HG02981 (cell line): Measurements from ENCODE around the gene ZNF532.
"Not testable (repeated sequence)": the region's sequence is repeated elsewhere in the genome, so short reads cannot be mapped to it uniquely, and the experiment has no call there.

ENCODE experiments used
- ATAC-seq: cut with Tn5 transposase; IDR thresholded peaks from one replicate; pipeline ENCODE4 v1.9.1; 2021; ENCODE audit warnings: mild to moderate bottlenecking, moderate library complexity; ENCODE audit not compliant: unreplicated experiment

ZNF532 gene

DNA sequence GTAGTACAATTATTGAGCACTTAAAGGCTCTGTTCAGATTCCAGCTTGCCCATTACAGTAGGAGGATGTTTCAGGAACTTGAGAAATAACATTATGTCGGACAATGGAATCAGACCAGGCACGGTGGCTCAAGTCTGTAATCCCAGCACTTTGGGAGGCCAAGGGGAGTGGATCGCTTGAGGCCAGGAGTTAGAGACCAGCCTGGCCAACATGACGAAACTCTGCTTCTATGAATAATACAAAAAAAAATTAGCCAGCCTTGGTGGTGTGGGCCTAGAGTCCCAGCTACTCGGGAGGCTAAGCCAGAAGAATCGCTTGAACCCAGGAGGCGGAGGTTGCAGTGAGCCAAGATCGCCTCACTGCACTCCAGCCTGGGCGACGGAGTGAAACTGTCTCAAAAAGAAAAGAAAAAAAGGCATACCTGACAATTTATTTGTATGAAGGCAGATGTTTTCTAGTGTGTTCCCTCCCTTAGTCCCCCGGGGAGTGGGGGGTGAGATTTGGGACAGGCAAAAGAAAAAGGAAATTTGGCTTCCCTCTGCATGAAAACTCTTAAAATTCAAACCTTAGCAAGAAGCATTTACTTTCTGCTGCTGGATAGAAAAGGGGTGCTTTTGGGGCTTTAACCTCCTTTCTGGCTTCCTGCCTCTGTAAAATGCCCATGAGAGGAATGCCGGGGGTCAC is 13.7 kb upstream of the ZNF532 start:
- no peak for ATAC-seq

GRCh38 chr18:58851856-58852255 is 12.8 kb upstream of the ZNF532 start:
- ATAC-seq: no peak

GRCh38 chr18:58852629-58853028 is 12.0 kb upstream of the ZNF532 start:
- ATAC-seq: no peak

GRCh38 chr18:58853561-58853960 is 11.1 kb upstream of the ZNF532 start:
- no peak for ATAC-seq

- not testable (repeated sequence) for ATAC-seq
Measured at GRCh38 chr18:58855521-58855920, 9.2 kb upstream of the ZNF532 start.

DNA sequence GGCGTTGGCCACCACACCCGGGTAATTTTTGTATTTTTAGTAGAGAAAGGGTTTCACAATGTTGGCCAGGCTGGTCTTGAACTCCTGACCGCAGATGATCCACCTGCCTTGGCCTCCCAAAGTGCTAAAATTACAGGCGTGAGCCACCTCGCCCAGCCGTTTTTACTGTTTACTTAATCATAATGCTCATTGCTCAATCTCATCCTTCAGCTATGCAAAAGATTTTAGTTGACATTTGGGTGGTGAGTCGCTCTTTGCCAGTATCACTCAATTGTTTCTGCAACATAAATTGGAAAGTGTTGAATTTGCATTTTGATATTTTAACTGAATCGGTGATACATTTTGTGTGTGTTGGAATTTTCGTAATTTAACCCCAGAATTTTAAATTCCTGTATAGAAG is 7.8 kb upstream of the ZNF532 start:
- ATAC-seq: no peak

DNA sequence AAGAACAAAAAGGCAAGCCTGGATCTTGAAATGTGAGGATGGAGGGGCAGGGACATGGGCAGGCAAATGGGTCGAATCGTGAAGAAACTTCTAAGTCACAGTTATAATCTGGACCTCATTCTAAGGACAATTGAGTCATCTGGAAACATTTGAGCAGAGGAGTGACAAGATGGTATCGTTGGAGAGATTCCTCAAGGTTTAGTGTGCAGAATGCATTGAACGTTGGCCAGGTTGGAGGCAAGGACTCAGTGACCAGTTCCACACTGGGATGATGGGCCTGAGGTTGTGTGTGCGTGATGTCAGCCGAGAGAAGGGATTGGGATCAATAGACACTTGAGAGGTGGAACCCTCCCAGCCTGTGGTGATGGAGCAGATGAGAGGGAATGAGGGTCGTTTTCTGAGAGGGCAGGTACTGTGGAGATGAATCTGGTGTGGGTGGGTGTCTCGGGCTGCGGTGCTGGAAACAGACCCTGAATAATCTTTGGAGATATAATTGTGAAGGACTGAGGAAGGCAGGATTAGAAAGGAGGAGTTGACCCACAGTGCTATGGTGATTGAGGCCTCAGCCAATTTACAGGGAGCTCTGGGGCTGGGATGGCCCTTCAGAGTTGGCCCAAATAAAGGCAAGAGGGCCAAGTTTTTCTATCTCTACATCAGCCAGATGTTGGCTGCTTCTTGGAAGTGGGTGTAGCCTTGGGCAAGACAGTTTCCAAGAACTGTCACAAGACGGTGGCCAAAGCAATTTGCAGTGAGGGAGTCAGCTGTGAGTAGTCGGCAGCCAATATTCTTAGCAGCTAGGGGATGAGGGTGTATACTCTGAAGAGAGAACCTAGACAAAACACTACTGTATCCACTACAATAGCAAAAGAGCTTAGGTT is 5.8 kb upstream of the ZNF532 start:
- ATAC-seq: no peak

DNA sequence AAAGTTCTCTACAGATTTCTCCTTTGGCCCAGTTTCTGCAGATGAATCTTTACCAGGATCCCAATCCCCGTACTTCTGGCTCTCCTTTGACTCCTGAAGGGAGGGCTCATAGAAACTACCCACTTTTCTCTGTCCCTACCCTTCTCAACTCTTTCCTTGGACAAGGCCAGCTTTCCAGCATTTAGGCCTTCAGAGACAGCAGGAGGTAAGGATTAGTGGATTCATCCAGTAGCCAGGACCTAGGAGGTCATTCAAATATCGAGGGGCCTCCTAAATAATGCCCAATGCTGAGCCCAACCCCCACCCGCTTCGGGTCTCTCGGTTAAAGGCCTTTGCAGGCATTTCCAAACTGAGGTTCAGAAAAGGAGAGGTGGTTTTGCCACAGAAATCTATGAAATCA is 4.8 kb upstream of the ZNF532 start:
- ATAC-seq: no peak

DNA sequence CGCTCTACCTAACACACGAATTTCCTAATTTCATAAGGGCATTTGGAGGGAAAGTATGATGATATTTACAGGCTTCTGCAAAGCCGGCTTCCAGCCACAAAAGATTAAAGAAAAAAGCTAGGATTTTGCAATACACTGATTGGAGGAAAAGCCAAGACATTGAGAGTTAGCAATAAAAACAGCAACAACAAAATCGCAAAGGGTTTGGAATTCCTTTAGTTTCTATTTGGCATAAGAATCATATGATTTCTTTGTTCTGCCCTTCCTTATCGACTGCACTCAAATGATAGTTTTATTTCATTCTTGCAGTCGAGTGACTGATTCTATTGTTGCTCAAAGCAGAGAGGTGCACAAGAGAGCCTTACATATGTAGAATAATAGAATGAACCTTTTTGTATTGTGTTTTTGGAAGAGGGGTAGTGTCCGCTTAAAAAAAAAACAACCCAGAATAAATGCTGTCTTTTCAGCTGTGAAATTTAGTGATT is 3.9 kb upstream of the ZNF532 start:
- ATAC-seq: no peak

DNA sequence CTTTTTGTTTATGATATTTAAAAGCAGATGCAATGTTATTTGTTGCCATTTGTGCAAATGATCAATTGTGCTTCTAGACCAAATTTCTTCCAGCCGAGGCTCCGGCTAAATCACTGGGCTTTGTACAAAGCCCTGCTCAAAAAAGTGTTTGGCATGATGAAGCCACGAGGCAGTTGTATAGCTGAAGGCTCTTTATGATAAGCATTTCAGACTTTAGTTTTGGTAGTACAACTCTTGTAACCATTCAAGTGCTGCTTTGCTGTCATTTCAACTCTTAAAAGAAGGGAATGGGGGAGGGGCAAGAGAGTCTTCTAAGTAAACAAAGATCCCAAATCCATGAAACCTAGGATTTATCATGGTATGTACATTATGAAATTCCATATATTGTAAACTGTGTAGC is 3.3 kb upstream of the ZNF532 start:
- ATAC-seq: no peak

DNA sequence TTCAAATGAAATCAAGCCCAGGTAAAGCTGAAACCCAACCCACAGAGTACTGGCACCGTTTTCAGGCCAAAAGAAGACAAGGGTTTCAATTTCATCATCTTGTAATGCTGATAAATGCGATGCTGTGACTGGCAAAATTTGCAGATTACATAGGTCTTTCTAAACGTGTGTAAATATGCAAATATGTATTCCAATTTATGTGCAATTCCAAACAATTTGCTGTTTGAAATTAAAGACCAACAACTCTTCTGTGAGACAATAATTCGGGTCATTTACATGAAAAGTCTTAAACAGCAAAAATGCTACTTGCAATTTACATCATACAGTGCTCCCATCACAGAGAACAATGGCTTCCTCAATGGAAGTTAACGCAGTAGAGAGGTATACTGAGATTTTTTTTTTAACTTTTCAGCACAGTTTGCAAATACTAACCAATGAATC is 2.8 kb upstream of the ZNF532 start:
- no peak for ATAC-seq

GRCh38 chr18:58862356-58862755 is 2.3 kb upstream of the ZNF532 start:
- no peak for ATAC-seq

DNA sequence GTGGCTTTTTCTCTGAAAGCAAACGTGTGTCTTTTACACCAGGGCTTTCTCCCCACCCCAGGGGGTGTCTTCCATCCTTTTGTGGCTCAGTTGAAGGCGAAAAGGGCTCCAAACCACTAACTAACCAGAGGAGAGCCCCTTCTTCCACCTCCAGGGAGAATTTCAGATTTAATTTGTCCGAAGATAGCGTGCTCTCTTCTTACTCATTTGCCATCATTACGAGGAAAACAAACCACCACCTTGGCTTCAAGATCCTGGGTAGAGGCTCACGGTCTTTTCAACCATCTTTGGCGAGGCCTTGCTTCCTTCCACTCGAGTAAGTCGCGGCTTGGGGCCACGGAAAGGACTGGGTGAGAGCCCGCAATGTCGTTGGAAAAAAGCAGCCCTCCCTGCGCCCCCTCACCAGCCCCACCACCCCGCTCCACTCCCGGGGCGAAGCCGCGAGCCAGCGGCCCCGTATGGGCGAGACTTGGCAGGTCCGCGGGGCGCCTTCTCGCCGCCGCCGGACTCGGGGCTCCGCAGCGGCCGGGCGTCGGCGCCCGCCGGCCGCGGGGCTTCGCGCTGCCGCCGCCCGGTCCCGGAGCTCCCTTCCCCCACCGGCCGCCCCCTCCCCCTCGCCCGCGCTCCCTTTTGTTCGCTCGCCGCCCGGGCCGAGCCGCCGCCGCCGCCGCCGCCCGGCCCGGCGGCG is 1.7 kb upstream of the ZNF532 start:
- ATAC-seq: peak; percentile 24

GRCh38 chr18:58863539-58864145 is 1.0 kb upstream of the ZNF532 start:
- ATAC-seq: peak; percentile 39

DNA sequence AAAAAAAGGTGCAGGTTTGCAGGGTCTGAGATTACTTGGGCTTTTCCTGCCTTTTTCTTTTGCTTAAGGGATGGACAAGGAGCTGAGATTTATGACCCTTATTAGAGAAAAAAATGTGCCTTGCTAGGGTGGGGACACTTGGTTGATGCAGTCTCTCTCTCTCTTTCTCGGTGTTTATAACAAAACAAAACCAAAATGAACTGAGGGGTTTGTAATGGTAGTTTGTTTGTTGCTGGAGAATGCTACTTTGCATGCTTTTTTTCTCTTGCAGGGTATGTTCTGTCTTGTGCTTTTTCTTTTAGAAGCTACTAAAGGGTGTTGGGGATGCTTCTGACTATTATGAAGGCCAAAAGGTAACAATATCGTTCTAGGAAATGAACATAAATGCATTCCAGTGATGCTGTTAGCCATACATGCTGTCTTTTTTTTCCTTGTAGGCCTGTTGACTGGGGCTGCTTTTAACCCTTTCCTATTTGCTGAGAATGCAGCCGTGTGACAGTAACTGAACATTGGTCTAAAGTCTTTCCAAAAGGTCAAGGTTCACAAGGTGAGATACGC is 435 bp downstream of the ZNF532 start:
- no peak for ATAC-seq

GRCh38 chr18:58865701-58866065 is 1.0 kb downstream of the ZNF532 start:
- ATAC-seq: no peak

- ATAC-seq: no peak
Measured at GRCh38 chr18:58866066-58866772, 1.5 kb downstream of the ZNF532 start.

DNA sequence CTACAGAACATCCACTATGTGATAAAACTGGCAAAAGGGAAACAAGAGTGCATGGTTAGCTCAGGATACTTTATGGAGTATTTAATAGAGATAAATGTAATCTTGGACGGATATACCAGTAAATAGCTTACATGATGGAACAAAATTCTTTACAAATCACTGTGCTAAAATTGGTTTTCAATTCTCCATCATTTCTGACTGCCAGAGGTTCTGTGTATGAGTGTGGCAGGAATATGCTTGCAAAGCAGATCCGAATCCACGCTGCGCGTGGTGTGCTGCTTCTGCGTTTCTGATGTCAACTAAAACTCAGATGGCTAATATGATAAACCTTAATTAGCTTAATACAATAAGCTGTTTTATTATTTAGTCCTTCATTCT is 2.1 kb downstream of the ZNF532 start:
- ATAC-seq: no peak

DNA sequence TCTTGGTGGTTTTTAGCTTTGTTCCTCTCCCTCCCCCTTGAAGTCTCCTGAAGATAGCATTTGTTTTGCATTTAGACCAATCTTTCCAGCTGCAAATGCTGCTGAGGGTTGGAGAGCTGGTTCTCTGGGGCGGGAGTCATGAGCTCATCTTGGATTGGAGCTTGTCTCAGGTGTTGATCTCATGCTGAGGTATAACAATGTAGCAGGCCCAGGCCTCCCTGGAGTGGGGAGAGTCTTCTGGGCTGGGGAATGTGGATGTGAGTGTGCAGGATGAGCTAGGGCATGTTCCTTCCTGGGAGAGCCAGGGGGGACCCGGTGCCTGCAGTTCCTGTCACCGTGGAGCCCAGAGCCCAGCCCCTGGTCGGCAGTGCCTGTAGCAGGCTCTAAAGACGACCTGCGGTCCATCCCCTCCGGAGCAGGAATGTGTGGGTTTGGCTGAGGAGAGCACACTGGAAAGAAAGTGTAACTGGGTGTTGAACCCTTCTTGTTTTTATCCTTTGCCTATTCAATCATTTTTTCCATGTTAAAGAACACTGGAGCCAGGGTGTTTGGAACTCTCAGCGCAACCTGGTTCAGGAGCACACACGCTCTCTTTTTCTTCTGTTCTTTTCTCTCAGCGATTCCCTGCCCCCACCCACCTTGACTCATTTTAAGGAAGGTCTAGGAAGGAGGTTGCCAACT is 2.7 kb downstream of the ZNF532 start:
- no peak for ATAC-seq

GRCh38 chr18:58868440-58868839 is 3.8 kb downstream of the ZNF532 start:
- no peak for ATAC-seq
